HL-60/S4 (cell line): ENCODE measurements around the gene TENT5A.
"Not testable (repeated sequence)": the region's sequence is repeated elsewhere in the genome, so short reads cannot be mapped to it uniquely, and the experiment has no call there.

Experiments used
- in situ Hi-C: fragments of 300-500 bp; cut with MboI; formaldehyde crosslinking; loops from 2 replicates; pipeline ENCODE4 v1.14.3; 2022; ENCODE audit warnings: low sequenced_read_pairs

Gene TENT5A

DNA sequence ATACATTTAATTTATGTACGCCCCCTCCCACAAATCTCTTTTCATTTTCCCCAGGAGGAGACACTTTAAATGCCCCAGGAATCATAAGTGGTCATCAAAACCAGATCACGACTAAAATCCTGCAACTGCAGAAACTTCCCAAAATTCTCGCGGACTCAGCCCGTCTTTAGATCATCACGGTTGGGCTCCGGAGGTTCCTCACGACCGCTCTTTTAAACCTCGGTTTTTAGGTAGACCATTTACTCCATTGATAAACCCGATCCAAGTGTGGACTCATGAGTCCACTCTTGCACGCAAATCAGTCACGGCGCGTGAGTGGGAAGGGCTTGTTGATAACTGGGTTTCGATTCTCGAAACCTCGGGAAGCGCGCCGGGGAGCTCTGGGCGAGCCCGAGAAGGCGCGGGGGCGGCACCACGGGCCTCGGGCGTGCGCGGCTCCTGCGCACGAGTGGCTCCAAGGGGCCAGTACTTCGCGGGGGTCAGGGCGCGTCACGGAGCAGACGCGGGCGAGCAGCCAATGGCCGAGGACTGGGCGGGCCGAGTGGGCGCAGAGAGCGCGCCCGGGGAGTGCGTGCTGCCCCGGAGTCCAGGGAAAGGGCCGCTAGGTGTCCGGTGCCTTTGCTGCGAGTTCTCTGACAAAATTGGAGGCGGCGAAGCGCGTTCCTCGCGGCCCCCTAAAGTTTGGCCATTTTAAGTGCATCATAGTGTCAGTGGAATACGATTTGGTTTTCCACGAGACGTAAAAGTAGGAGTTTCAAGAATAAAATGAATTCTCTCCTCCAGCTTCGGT lies 635 bp upstream of the TENT5A start:
- in situ Hi-C loops = loop anchor here (25.0 kb wide), 1 partner anchor 209 kb away; no protein-coding TSS in a partner anchor

DNA sequence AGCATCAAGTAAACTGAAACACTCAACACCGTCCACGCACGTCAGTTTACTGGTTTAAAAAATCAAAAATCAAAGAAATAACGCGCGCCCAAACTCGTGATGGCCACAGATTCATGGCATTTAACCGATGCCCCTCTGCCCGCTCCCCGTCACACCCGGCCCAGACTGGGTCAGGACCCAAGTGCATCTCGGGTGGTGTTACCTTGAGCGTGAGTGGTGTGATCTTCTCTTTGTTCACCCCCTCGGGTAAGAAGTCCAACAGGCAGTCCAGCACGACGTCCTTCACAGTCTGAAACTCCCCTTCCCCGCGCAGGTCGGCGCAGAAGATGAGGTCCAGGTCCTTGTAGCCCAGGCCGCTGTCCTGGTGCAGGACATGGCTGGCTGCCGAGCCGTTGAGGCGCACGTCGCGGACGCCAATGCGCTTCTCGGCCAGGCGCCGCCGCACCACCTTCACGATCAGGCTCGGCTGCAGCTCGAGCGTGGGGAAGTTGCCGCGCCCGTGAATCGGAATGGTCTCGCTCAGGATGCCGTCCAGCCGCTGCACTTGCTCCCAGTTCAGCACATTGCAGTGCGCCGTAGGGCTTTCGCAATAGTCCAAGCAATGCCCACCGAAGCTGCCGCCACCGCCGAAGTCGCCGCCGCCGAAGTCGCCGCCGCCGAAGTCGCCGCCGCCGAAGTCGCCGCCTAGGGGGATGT lies 945 bp downstream of the TENT5A start:
- in situ Hi-C loops = loop anchor here (25.0 kb wide), 1 partner anchor 211 kb away; no protein-coding TSS in a partner anchor

DNA sequence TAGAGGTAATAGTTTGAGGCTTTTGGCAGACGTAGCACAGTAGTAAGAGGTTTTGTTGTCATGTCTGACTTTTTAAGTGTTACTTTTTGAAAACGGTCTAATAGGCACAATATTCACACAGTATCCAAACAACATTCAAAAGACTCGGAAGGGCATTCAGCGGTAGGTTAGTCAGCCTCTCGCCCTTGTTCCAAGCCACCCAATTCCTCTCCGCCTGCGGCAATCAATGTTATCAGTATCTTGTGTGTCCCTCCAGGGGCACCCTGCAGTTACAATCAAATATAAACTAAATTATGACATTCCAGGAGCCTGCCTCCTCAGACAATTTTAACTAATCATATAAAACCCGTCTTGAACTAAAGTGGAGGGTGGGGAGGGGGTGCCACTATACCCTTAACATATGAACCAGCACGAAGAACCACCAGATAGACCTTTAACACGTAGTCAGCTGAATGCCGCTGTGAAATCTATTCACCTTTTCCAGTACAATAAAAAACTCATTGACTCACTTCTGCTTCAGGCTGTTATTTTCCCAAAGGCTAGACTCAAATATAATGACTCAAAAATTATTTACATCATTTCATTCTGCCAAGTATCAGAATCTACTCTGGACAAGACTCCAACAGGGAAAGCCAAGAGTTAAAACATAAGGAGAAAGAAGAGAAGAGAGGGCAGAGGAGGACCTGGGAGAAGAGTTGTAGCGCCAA lies 1.6 kb downstream of the TENT5A start:
- in situ Hi-C loops = loop anchor here (25.0 kb wide), 1 partner anchor 211 kb away; no protein-coding TSS in a partner anchor

DNA sequence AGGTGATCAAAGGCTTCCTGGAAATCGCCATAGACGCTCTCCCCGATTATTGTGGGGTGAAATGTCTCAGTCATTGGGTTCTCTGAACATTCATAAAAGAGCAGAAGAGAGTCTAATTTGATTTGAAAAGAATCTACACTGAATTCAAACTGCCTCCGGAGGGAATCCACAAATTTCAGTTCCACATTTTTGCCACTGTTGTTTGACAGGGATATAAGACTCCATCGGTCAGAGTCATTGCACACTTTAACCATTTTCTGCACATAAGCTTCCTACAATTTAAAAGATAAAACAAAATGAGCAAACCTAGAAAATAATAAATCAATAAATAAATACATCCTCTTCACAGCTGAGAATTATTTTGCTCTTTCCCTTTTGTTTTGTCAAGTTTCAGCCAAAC lies 2.3 kb downstream of the TENT5A start:
- in situ Hi-C loops = loop anchor here (25.0 kb wide), 1 partner anchor 212 kb away; no protein-coding TSS in a partner anchor

DNA sequence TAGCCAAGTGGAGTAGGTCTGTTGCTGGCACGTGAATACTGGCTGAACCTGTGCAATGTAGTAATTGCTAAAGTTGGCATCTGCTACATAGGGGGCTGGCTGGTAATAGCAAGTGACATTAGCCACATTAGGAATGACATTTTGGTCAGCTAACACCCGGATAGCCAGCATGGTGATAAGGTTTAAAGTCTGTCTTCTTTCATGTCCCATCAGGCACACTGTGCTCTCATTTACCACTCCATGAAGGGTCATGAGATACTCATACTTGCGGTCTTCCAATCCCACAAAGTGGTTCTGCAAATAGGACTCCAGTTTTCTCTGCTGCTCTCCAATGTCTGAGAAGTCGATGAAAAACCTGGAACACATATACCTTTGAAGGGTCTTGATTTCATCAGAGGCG lies 2.8 kb downstream of the TENT5A start:
- in situ Hi-C loops = loop anchor here (25.0 kb wide), 1 partner anchor 213 kb away; no protein-coding TSS in a partner anchor

DNA sequence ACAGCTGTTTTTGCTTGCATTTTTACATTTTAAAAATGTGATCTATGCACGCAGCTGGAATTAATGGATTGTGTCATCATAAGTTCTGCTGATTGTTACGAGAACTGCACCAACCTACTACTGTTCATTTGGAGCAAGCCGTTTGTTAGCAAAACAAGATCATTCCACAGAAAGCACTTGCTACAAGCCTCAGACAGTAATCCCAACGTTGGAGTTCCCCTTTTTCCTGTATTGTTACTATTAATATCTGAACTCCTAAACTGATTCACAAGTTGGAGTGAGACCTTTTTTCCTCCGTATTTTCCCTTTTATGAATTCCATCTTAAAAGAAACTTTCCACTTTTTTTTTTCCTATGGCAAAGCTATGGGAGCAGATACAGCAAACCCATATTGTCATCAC lies 3.5 kb downstream of the TENT5A start:
- in situ Hi-C loops = no loop called here

DNA sequence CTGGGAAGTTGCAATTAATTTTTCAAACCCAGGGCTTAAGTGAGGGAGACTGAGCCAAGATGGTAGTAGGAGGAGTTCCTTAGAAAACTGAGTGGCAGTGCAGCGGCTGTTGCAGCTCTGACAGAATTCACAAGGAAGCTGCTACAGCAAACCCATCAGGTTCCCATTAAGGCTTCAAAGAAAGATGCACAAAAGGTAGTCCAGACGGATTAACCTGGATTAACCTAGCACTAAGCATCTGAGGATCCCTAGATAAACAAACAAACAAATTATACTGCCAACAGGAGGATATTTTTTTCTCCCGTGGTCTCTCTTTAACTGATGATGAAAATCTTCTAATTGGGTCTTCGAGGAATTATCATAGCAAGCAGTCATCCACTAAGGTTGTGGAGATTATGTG lies 5.2 kb downstream of the TENT5A start:
- in situ Hi-C loops = no loop called here

DNA sequence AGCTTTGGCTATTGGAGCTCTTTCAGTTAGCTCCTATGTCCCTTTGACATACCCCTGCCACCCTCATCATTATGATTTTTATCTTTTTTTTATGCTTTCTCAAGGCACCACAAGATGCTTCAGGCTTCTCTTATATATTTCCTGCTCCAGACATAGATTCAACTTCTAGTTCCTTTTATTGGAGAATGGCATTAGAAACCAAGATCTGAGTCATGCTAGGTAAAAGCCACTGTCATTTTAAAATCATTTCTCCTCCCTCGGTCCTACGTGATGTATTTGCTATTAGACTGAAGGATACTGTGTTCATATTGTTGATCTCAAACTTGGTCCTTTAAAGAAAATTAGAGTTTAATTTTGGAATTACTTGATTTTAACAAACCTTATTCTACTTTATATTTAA lies 8.3 kb downstream of the TENT5A start:
- in situ Hi-C loops = no loop called here

DNA sequence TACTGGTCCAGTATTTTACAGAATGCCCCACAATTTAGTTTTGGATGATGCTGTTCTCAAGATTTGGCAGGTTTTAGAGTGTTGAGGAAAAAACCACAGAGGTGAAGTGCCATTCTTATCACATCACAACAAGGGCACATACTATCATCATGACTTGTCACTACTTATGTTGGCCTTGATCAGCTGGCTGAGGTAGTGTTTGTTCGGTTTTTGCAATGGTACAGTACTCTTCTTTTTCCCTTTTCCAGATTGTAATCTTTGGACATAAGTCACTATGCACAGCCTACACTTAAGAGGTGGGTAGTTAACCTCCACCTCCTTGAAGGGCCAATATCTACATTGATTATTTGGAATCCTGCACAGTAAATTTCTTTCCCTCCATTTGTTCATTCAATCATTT lies 8.8 kb downstream of the TENT5A start:
- in situ Hi-C loops = no loop called here

DNA sequence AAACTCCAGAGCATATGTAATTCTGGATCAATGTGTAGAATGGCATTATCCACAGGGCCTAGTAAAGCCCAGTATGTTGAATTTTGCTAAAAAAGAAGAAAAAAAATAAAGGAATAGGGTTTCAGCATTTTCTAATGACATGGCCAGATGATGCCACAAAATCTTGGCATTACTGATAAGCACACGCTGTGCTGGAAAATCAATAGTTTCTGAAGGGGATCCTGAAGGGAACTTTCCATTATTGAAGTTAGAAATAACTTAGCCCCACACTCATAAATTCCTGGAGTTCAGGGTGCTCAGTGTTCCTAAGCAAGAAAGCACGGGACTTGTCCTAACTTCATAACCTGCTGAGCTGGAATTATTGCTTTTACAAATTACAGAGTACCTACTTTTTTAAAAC lies 10.8 kb downstream of the TENT5A start:
- in situ Hi-C loops = no loop called here

DNA sequence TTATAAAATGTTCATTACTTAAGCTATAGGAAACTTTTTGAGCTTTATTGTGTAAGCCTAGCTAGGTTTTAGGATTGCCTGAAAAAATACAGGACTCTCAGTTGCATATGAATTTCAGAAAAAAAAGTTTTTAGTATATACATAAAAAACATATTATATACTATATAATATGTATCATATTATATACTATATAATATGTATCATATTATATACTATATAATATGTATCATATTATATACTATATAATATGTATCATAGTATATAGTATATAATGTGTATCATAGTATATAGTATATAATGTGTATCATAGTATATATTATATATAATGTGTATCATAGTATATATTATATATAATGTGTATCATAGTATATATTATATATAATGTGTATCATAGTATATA lies 11.9 kb downstream of the TENT5A start:
- in situ Hi-C loops = not testable (repeated sequence)

DNA sequence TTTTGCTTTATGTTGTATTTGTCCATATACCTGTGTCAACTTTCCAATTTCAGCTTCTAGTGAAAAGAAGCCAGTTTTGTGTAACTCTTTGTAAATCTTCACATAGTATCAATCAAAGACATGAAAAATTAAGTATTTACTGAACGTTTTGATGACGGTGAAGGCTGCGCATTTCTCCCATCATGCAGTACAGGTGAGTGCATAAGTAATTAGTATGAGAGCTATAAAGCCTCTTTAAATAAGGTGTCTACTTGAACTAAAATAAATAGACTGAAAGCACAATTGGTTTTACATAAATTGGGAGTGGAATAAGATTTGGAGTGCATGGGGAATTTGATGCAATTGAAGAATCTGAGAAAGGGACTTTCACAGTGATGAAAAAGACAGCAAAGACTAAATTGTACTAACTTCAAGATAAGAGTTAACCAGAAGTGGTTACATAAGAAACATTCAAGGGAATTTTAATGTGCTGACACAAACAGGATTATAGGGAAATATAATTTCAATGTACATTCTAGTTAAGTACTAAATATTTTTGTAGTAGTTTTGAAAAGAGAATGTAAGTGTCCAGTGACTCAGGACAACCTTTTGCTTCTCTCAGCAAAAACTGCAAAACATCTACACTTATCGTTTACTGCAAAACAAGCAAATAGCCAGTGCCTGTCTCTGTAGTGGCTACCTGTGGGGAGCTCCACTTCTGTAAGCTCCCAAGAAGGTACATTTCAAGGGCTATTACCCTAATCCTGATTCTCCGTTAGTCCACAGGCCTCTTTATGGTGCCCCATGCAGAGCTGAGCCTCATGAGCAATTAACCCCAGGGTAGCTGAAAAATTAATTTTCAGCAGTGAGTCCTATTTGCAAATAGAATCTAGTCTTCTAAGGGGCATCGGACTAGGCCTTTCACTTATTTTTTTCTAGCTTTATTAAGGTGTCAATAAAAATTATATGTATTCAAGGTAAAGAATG lies 13.0 kb downstream of the TENT5A start:
- in situ Hi-C loops = no loop called here

DNA sequence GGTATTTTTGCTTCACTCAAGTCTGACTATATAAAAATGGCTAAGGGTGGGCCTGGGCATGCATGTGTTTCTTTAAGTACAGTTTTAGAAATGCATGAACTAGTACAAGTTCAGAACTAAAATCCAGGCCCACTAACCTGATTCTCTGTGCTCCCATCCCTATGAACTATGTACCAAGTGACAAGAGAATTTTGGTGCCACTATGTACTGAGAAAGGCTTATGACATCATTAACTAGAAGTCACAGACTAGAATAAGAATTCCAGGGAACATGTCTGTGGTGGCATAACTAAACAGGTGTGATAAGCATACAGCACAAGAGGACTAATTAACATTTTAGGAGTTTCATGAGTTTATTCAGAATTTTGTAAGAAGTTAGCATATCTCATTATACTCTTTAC lies 16.1 kb downstream of the TENT5A start:
- in situ Hi-C loops = no loop called here

DNA sequence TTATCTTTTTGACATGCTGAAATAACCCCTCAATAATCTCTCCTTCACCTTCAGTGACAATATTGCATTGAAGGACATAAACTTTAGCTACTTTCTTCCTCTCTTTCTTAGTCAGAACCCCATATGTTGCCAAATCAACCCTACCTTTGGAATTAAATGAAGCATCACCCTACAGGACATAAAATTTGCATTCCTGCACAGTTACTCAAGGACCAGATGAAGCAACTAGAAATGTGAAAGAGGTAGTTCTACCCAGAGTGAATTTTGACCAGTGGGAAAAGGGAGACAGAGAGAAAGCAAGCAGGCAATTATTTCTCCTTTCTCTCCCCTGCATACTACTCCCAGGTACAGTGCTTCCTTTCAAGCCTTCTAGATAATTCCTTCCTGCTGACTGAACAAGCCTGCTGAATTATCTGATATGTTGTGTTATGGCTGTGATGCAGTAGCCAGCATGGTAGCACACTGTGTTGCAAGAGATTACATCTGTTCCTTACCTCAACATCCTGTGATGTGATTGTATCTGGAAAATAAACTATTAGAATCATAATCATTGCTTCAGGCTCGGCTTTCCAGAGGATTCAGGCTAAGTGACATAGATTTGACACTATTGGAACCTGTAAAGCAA lies 16.6 kb downstream of the TENT5A start:
- in situ Hi-C loops = no loop called here

DNA sequence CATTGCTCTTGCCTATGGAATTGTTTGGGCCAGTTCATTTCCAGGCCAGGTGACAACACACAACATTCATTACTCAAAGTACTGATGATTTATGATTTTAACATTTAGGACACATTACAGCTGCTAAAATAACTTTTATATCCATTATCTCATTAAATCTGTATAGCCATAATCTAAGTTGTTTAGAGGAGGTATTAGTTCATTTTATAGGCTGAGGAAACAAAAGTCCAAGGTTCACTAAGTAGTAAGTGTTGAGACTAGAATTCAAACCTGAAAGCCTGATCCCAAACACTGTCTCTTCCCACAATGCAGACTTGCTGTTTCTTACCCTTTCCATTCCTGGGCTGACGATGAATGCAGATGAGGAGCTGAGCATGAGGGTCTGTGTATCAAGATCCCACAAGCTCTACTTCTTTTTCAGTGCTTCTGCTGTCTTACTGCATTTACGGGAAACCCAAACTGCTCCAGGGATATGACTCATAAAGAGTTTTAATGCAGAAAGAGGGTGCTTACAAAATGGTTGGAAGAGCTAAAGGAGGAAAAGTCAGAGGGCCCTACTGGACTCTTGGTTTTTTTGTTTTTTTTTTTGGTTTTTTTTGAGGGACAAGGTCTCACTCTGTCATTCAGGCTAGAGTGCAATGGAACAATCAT lies 17.9 kb downstream of the TENT5A start:
- in situ Hi-C loops = no loop called here

DNA sequence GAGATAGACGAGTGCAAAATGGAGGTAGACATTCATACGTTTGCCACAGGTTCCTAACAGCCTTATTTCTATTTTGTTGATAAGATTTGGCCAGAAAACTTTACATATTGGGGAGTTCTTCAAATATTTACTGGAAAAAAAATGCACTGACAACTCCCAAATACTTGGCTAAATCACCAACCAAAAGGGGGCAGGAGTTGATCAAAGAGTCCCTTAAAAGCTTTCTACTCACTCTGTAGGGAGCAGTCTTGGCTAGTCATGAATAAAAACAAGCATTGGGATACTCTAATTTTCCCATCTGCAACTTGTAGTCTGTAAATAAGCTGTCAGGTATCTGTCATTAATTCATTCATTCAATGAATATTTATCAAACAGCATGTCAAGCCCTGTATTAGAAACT lies 18.4 kb downstream of the TENT5A start:
- in situ Hi-C loops = no loop called here

DNA sequence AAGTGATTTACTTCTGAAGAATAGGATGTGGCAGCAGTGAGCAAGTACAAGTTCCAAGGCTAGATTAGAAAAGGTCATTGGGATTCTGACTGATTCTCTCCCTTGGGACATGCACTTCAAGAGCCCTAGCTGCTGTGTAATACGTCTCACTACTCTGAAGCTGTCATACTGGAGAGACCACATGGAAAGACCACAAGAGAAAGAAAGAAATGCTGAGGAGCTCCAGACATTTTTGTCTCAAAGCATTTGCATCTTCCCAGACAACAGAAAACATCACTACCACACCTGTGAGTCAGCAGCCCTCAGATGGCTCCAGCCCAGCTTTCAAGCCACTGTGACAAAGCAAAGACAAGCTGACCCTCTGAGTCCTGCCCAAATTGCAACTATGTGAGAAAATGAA lies 20.7 kb downstream of the TENT5A start:
- in situ Hi-C loops = no loop called here

DNA sequence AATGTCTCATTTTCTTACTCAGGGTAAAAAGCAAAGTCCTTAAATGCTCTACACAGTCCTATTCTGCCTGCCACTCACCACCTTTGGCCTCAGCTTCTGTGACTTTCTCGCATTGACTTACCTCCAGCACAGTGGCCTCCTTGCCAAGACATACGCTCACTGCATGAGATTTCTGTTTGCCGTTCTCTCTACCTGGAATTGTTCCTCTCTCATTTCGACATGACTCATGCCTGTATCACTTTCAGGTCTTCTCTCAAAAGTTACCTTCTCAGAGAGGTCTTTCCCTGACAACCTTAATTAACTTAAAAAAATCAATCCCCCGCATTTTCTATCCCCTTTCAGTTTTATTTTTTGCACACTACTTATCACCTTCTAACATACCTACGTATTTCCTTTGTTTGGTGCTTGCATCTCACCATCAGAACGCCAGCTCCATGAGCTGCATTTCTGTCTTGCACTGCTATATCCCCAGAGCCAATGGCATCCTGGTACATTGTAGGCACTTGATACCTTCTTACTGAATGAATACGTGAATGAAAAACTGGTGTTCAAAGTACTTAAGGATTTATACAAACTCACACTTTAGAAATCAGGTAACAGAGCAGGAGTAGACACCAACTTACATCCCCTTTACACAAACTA lies 24.5 kb downstream of the TENT5A start:
- in situ Hi-C loops = no loop called here

DNA sequence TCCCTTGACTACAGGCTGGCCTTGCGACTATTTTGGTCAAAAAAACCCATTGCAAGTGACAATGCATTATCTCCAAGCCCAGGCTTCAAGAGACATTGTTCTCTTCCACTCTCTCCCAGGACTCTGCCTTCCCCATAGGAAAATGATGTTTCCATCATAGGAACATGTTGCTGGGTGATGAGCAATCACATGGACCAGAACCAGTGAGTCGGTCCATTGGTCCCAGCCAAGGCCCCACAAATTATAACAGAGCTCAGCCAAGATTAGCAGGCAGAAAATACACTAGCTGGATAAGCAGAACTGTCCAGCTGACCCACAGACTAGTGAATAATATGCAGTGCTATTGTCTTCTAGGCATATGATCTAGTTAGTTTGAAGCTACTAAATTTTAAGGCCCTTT lies 27.4 kb downstream of the TENT5A start:
- in situ Hi-C loops = no loop called here
